Stimulated activated CD4-positive, alpha-beta T cell treated with anti-CD3 and anti-CD28 coated beads, Interleukin-1b, Interleukin-23, amount 100 ng/mL, for 1 hour (primary cell): Measurements from ENCODE around the gene TMEM17.

Experiments used
- DNase-seq, 2 donors: peaks; one replicate each; pipeline ENCODE4 v3.0.0-alpha.2; 2020; ENCODE audit warnings: low read depth in 2 of 2

TMEM17 gene

DNA sequence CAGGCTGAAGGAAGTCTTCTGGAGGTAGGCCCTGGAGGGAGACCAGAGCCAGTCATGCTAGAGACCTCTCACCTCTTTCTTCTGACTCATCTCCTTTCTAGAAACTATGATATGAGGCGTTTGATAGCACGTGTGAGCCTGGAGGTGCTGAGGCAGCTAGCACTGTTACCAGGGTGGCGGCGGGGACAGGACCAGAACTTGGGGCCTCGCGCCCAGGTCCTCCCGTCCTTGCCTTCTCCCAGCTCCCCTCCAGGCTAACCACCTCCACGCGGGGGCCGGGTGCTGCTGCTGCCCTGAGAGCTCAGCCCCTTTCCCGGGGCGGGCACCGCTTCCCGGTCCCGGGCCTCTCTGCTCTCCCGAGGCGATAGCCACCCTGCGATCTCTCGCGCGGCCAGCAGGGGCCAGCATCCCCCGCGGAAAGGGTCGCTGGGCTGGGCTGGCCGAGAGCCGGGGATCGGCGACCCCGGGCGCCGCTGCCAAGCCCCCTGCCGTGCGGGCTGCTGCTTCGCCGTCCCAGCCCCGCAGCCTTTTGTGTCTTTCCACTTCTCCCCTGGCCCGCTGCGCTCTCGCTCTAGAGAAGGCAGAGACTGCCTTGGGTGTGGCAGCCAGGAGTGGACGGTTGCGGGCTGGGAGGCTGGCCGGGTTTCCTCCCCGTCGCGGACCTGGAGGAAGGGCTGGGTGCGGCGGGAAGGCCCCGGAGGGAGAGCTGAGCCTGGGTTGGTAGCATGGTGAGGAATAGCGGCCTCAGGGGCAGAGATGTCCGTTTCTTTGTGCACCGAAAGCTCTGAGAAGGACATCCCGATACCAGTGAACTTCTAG, 49.1 kb downstream of the TMEM17 start:
- peak; percentile 5 to 54 for DNase-seq

- no peak for DNase-seq
Observed at GRCh38 chr2:62455957-62456692, 49.9 kb downstream of the TMEM17 start.

GRCh38 chr2:62453955-62454354, 52.0 kb downstream of the TMEM17 start:
- DNase-seq: no peak

- DNase-seq: no peak
Observed at GRCh38 chr2:62452701-62453454, 53.1 kb downstream of the TMEM17 start.

DNA sequence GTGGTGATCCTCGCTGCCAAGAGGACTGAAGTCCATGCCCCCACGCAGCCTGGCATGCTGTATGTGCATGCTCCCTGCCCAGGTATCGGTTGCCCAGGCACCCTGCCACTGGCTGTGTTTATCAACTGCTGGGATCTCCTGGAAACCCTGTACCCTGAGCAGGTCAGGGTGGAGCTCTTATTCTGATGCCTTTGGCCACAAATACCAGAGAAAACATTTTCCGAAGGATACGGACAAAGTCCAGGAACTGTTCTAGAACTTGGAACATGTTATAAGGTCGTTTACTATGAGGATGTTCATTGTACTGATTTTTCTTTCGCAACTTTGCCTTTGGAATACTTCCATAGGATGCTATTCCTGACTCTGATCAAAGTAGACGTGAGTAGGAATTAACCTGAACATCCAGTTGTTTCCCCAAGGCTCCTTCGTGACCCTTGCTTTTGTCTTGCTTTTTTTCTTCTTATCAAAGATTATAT, 55.2 kb downstream of the TMEM17 start:
- DNase-seq: no peak
